Heart left ventricle (tissue), 13 donors: Measurements from ENCODE around the gene SLC7A9.

Experiments used
- POLR2A ChIP-seq, 2 donors: fragments of 450-650 bp; IDR thresholded peaks; one replicate each; pipeline ENCODE4 v1.6.1; 2017; ENCODE audit warnings: antibody characterized with exemption in 2 of 2, mild to moderate bottlenecking in 2 of 2, moderate library complexity in 2 of 2
- TF ChIP-seq, protein P1 (sequence below), 12 donors: fragments of 200-600 bp; sonication (generic) in 4 of 12; IDR thresholded peaks; one replicate each; pipeline versions ENCODE4 v1.5.0 to v1.8.0; 2018 to 2022; ENCODE audit warnings: antibody characterized with exemption in 12 of 12, mild to moderate bottlenecking in 5 of 12
- donor health status: ischemic (EF 13 %, LVEDD 7.1; RV severe dilation, severe dysfunction).
- donor health status: DM: no; HTN: yes; CAD: no.
- donor health status: DM: no; HTN: no; CAD: no.
- donor health status: ischemic (EF 25% LVEDD 6.9; RV normal size, moderate dysfunction).
- donor health status: ischemic (EF 25% LVEDD 5.7; RV mildly dilated, moderate dysfunction).
- donor health status: ischemic (EF 35%, LVEDD 5.7; RV mildly dilated, moderate dysfunction).
- donor health status: nonischemic (EF 11% LVEDD 7.7; RV severe dilation, severe dysfunction).
- donor health status: DM: yes; HTN: yes; CAD: no.
- donor health status: PGD.
- donor health status: ischemic (EF 29% LVEDD 5.4; RV normal size, mild dysfunction).
- donor health status: nonischemic (EF 23%, LVEDD 6.1; RV moderate dilation, normal function).

DNA sequence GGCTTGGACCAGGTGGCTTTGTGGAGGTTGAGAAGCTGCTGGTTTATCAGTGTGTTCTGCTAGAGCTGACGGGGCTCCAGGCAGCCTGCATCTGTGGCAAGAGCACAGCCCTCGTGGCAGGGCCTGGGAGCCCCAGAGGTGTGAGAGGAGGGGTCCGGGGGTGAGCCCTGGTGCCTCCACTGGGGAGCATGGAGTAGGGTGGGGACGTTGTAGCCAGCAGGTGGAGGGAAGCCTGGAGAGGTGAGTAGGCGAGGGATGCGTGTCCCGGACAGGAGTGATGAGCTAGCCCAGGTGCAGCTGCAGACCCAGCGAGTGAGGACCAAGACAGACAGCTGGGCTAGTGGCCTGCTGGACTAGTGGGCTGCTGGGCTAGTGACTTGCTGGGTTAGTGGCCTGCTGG lies 51.0 kb downstream of the SLC7A9 start:
- TF ChIP-seq, protein P1, sequence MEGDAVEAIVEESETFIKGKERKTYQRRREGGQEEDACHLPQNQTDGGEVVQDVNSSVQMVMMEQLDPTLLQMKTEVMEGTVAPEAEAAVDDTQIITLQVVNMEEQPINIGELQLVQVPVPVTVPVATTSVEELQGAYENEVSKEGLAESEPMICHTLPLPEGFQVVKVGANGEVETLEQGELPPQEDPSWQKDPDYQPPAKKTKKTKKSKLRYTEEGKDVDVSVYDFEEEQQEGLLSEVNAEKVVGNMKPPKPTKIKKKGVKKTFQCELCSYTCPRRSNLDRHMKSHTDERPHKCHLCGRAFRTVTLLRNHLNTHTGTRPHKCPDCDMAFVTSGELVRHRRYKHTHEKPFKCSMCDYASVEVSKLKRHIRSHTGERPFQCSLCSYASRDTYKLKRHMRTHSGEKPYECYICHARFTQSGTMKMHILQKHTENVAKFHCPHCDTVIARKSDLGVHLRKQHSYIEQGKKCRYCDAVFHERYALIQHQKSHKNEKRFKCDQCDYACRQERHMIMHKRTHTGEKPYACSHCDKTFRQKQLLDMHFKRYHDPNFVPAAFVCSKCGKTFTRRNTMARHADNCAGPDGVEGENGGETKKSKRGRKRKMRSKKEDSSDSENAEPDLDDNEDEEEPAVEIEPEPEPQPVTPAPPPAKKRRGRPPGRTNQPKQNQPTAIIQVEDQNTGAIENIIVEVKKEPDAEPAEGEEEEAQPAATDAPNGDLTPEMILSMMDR (IDR thresholded peaks at IDR 0.05): no peak
- TF ChIP-seq POLR2A (IDR thresholded peaks at IDR 0.05): no peak
